SK-N-SH (cell line): ENCODE measurements around the gene SLC10A4. TPM values are rescaled to one million over a fixed set of nuclear protein-coding genes. Genes with fewer than 3 reads are reported as not detected.

ENCODE experiments used
- CTCF ChIA-PET: fragments of 300-600, 350-600 bp; formaldehyde crosslinking; extraction: SDS; loops from one replicate; lab custom pipeline; 2021; lab: Yijun Ruan, JAX
- POLR2A ChIA-PET: fragments of 350-600 bp; sonication (Branson Sonifier 250); formaldehyde crosslinking; extraction: SDS; loops from one replicate; lab custom pipeline; 2020; ENCODE audit warnings: antibody characterized with exemption, inconsistent platforms; lab: Yijun Ruan, JAX
- DNase-seq: peaks from one replicate; pipeline ENCODE4 v3.0.0; 2012
- H2AFZ ChIP-seq: fragments of 200-600 bp; sonication (generic); 2 replicates; pipeline ENCODE4 v1.8.1; 2016; ENCODE audit warnings: antibody characterized with exemption, mild to moderate bottlenecking, low read depth
- H3F3A ChIP-seq: fragments of 200-600 bp; sonication (generic); replicated peaks from 2 replicates; pipeline ENCODE3; 2016; ENCODE audit warnings: antibody characterized with exemption, mild to moderate bottlenecking; ENCODE audit not compliant: insufficient read depth
- H3K27ac ChIP-seq, 2 experiments: fragments of 200-500 bp in 1 of 2; fragments of 200-600 bp in 1 of 2; sonication (Bioruptor generic) in 1 of 2; sonication (generic), shearing (Covaris generic) in 1 of 2; 2 replicates each; pipeline versions ENCODE4 v1.5.1 to v1.6.1; 2014 to 2016; ENCODE audit warnings: low read depth in 2 of 2, inconsistent platforms in 1 of 2, low read length in 1 of 2, mild to moderate bottlenecking in 1 of 2, mixed read lengths in 1 of 2
- H3K27me3 ChIP-seq: fragments of 200-600 bp; sonication (generic), shearing (Covaris generic); 2 replicates; pipeline ENCODE4 v1.6.1; 2016; ENCODE audit warnings: mixed run types; ENCODE audit not compliant: insufficient read depth
- H3K36me3 ChIP-seq, 2 experiments: fragments of 200-500 bp in 1 of 2; fragments of 200-600 bp in 1 of 2; sonication (Bioruptor generic) in 1 of 2; sonication (generic) in 1 of 2; replicated peaks in 1 of 2; 2 replicates each; pipeline versions ENCODE3 to v1.5.1; 2014 to 2016; ENCODE audit warnings: low read length in 1 of 2, mild to moderate bottlenecking in 1 of 2; ENCODE audit not compliant: insufficient read depth in 2 of 2, control insufficient read depth in 1 of 2
- H3K4me1 ChIP-seq, 2 experiments: fragments of 200-500 bp in 1 of 2; fragments of 200-600 bp in 1 of 2; sonication (Bioruptor generic) in 1 of 2; sonication (generic), shearing (Covaris generic) in 1 of 2; 2 replicates each; pipeline versions ENCODE4 v1.5.1 to v1.6.1; 2014 to 2016; ENCODE audit warnings: low read depth in 1 of 2, low read length in 1 of 2, mixed run types in 1 of 2; ENCODE audit not compliant: insufficient read depth in 2 of 2, control insufficient read depth in 1 of 2
- H3K4me2 ChIP-seq: fragments of 200-600 bp; sonication (generic), shearing (Covaris generic); 2 replicates; pipeline ENCODE4 v1.6.1; 2017; ENCODE audit warnings: mixed run types
- H3K4me3 ChIP-seq, 2 experiments: fragments of 200-500 bp in 1 of 2; fragments of 200-600 bp in 1 of 2; sonication (Bioruptor generic) in 1 of 2; sonication (generic), shearing (Covaris generic) in 1 of 2; 2 replicates each; pipeline versions ENCODE4 v1.5.1 to v1.8.1; 2014 to 2016; ENCODE audit warnings: low read depth in 2 of 2, inconsistent platforms in 1 of 2, low read length in 1 of 2, mild to moderate bottlenecking in 1 of 2, mixed read lengths in 1 of 2, moderate library complexity in 1 of 2
- H3K79me2 ChIP-seq: fragments of 200-600 bp; sonication (generic); 2 replicates; pipeline ENCODE4 v1.8.1; 2017; ENCODE audit warnings: mild to moderate bottlenecking; ENCODE audit not compliant: insufficient read depth
- H3K9ac ChIP-seq: fragments of 200-600 bp; sonication (generic); 2 replicates; pipeline ENCODE4 v1.6.1; 2017; ENCODE audit warnings: mixed run types
- H3K9me2 ChIP-seq: fragments of 200-600 bp; sonication (generic); 2 replicates; pipeline ENCODE4 v1.6.1; 2017; ENCODE audit warnings: mixed run types
- H3K9me3 ChIP-seq: fragments of 200-600 bp; sonication (generic); 2 replicates; pipeline ENCODE4 v1.6.1; 2017; ENCODE audit warnings: mixed run types, mild to moderate bottlenecking, moderate library complexity
- H4K20me1 ChIP-seq: fragments of 200-600 bp; sonication (generic); 2 replicates; pipeline ENCODE4 v1.6.1; 2017; ENCODE audit warnings: mild to moderate bottlenecking, mixed run types; ENCODE audit not compliant: insufficient read depth
- EP300 ChIP-seq, 2 experiments: IDR thresholded peaks; 2 replicates each; pipeline versions ENCODE4 v1.4.0 to v1.6.1; 2012; ENCODE audit warnings: borderline replicate concordance in 1 of 2, low read depth in 1 of 2, low read length in 1 of 2
- EZH2phosphoT487 ChIP-seq: fragments of 200-600 bp; sonication (generic); IDR thresholded peaks from 2 replicates; pipeline ENCODE4 v1.6.1; 2017; ENCODE audit warnings: low read depth, mixed run types, mild to moderate bottlenecking, antibody characterized with exemption, moderate library complexity, borderline replicate concordance
- FOXJ3 ChIP-seq: sonication (generic); formaldehyde crosslinking; IDR thresholded peaks from 2 replicates; pipeline ENCODE4 v1.5.1; 2020; ENCODE audit warnings: mild to moderate bottlenecking, missing genetic modification reagents
- FOXM1 ChIP-seq: IDR thresholded peaks from 2 replicates; pipeline ENCODE4 v1.4.0; 2012; ENCODE audit warnings: low read depth, mild to moderate bottlenecking
- GABPA ChIP-seq: IDR thresholded peaks from 2 replicates; pipeline ENCODE4 v1.4.0; 2012; ENCODE audit warnings: low read depth, mild to moderate bottlenecking
- GATA2 ChIP-seq: sonication (generic); formaldehyde crosslinking; IDR thresholded peaks from 2 replicates; pipeline ENCODE4 v1.5.0; 2020; ENCODE audit warnings: mild to moderate bottlenecking, missing genetic modification reagents
- IRF3 ChIP-seq: fragments of 150-350 bp; IDR thresholded peaks from 2 replicates; pipeline ENCODE4 v1.6.1; 2016; ENCODE audit warnings: mild to moderate bottlenecking, low read depth, low read length
- JUND ChIP-seq: IDR thresholded peaks from 2 replicates; pipeline ENCODE4 v1.4.0; 2012
- NFIC ChIP-seq: IDR thresholded peaks from 2 replicates; pipeline ENCODE4 v1.4.0; 2012; ENCODE audit warnings: borderline replicate concordance
- NRF1 ChIP-seq: IDR thresholded peaks from 2 replicates; pipeline ENCODE4 v1.6.1; 2012; ENCODE audit warnings: low read depth, mild to moderate bottlenecking, low read length
- SIN3A ChIP-seq: IDR thresholded peaks from 2 replicates; pipeline ENCODE4 v1.6.1; 2012; ENCODE audit warnings: low read depth, mild to moderate bottlenecking, low read length, moderate library complexity, borderline replicate concordance
- TCF12 ChIP-seq: IDR thresholded peaks from 2 replicates; pipeline ENCODE4 v1.4.0; 2012
- YY1 ChIP-seq: IDR thresholded peaks from 2 replicates; pipeline ENCODE4 v1.4.0; 2012; ENCODE audit warnings: low read depth, mild to moderate bottlenecking
- ZBTB33 ChIP-seq: IDR thresholded peaks from 2 replicates; pipeline ENCODE4 v1.4.0; 2012; ENCODE audit warnings: low read depth, borderline replicate concordance
- WGBS: methylation state at CpG from one replicate; pipeline ENCODE4 v1.1.6; 2017; ENCODE audit warnings: low lambda C conversion rate; 5-methylcytosine and 5-hydroxymethylcytosine counted together
- polyA plus RNA-seq, 3 experiments: library from polyadenylated mRNA; depleted of rRNA; stranded (reverse); fragments of >200 nt; gene quantifications; 2 replicates each; pipeline ENCODE4 v1.2.3, GENCODE V29; 2012
- TF ChIP-seq, protein P1 (sequence below): fragments of 150-350 bp; IDR thresholded peaks from 2 replicates; pipeline ENCODE4 v1.6.1; 2017; ENCODE audit warnings: antibody characterized with exemption, low read length, low read depth, borderline replicate concordance

SLC10A4 gene
- polyA plus RNA-seq, 1 of the 3 experiments (the other 2 are of a cell fraction): 2.5 TPM

DNA sequence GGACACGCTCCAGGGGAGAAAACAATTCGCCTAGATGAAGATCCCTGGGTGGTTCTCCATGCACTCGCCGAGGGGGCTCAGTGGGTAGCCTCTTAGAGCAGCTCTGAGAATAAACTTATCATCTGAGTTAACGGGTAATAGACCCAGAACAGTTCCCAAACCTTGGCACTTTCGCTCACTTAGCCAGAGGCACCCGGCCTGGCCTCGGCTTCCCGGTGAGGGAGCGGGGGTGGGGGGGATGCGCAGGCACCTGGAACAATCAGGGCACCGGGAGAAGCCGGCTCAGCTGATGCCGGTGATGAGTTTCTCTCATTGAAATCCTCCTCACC lies 6.5 kb downstream of the SLC10A4 start:
- WGBS: 95% methylated on average over 8 of the region's 14 CpGs
- DNase-seq: no peak
- no peak for TF ChIP-seq NFIC
- no peak for TF ChIP-seq FOXJ3 (CRISPR knock-in tag)
- TF ChIP-seq ZBTB33: no peak
- no peak for TF ChIP-seq GATA2
- no peak for TF ChIP-seq EZH2phosphoT487
- TF ChIP-seq NRF1: no peak
- TF ChIP-seq SIN3A: no peak
- no peak for TF ChIP-seq IRF3
- no peak for TF ChIP-seq FOXM1
- no peak for TF ChIP-seq YY1
- TF ChIP-seq, protein P1, sequence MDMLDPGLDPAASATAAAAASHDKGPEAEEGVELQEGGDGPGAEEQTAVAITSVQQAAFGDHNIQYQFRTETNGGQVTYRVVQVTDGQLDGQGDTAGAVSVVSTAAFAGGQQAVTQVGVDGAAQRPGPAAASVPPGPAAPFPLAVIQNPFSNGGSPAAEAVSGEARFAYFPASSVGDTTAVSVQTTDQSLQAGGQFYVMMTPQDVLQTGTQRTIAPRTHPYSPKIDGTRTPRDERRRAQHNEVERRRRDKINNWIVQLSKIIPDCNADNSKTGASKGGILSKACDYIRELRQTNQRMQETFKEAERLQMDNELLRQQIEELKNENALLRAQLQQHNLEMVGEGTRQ: no peak
- TF ChIP-seq TCF12: no peak
- TF ChIP-seq EP300 (IDR thresholded peaks at IDR 0.05; ENCODE audit: borderline replicate concordance in 1 of 2, low read depth in 1 of 2, low read length in 1 of 2): no peak
- no peak for TF ChIP-seq GABPA
- no peak for TF ChIP-seq JUND
- H3K4me3 ChIP-seq: no peak overlapping the region
- CTCF ChIA-PET: interaction anchor here (7.9 kb wide), 1 partner anchor 56 kb away, joined by 40 read pairs; no protein-coding TSS in a partner anchor
- no peak overlapping the region for H3K27ac ChIP-seq
- H3K9ac ChIP-seq: no peak overlapping the region
- H3K36me3 ChIP-seq: peaks cover 3 to 6% of the 10 kb centered on the region in 2 experiments
- no peak overlapping the region for H2AFZ ChIP-seq
- peaks cover 0 to 4% of the 10 kb centered on the region in 2 experiments; a peak in 2 of 4 replicates for H3K4me1 ChIP-seq
- H3K9me2 ChIP-seq: no peaks in the 10 kb centered on the region
- H3K9me3 ChIP-seq: no peaks in the 10 kb centered on the region
- H3K79me2 ChIP-seq: no peaks in the 10 kb centered on the region
- peaks cover 10% of the 10 kb centered on the region for H3F3A ChIP-seq
- H3K4me2 ChIP-seq: no peak overlapping the region
- no peaks in the 10 kb centered on the region for H3K27me3 ChIP-seq
- H4K20me1 ChIP-seq: no peaks in the 10 kb centered on the region
- POLR2A ChIA-PET: no interaction called here
